Ecto neural progenitor cell (in vitro differentiated cells): ENCODE data around the gene FAM117A.
A peak's percentile ranks its signal among the peaks of the same experiment; 100 is the strongest.
"Not testable (repeated sequence)": the region's sequence is repeated elsewhere in the genome, so short reads cannot be mapped to it uniquely, and the experiment has no call there.

ENCODE experiments used
- DNase-seq: peaks from one replicate; pipeline ENCODE4 v3.0.0-alpha.2; 2018; ENCODE audit warnings: low spot score

FAM117A gene

GRCh38 chr17:49739641-49740271, 24.2 kb downstream of the FAM117A start:
- DNase-seq: no peak

GRCh38 chr17:49738456-49739163, 25.3 kb downstream of the FAM117A start:
- no peak for DNase-seq

GRCh38 chr17:49734515-49735490, 29.1 kb downstream of the FAM117A start:
- DNase-seq: no peak

- no peak for DNase-seq
Observed at GRCh38 chr17:49731435-49731831, 32.5 kb downstream of the FAM117A start.

- DNase-seq: no peak
Observed at GRCh38 chr17:49730785-49731434, 33.0 kb downstream of the FAM117A start.

GRCh38 chr17:49730078-49730784, 33.7 kb downstream of the FAM117A start:
- DNase-seq: no peak

- DNase-seq: no peak
Observed at GRCh38 chr17:49729069-49729468, 34.9 kb downstream of the FAM117A start.

- no peak for DNase-seq
Observed at GRCh38 chr17:49728425-49728824, 35.5 kb downstream of the FAM117A start.

GRCh38 chr17:49727380-49727779, 36.6 kb downstream of the FAM117A start:
- DNase-seq: no peak

GRCh38 chr17:49725452-49726130, 38.3 kb downstream of the FAM117A start:
- DNase-seq: no peak

- not testable (repeated sequence) for DNase-seq
Observed at GRCh38 chr17:49724552-49724951, 39.4 kb downstream of the FAM117A start.

GRCh38 chr17:49723423-49723822, 40.5 kb downstream of the FAM117A start:
- no peak for DNase-seq

- DNase-seq: no peak
Observed at GRCh38 chr17:49722066-49722465, 41.9 kb downstream of the FAM117A start.

GRCh38 chr17:49717371-49717861, 46.5 kb downstream of the FAM117A start:
- no peak for DNase-seq

GRCh38 chr17:49716668-49717364, 47.1 kb downstream of the FAM117A start:
- no peak for DNase-seq

- DNase-seq: no peak
Observed at GRCh38 chr17:49715717-49716279, 48.1 kb downstream of the FAM117A start.

GRCh38 chr17:49715216-49715615, 48.7 kb downstream of the FAM117A start:
- DNase-seq: no peak

- peak; percentile 53 for DNase-seq
Observed at GRCh38 chr17:49708515-49709183, 55.3 kb downstream of the FAM117A start.
